ENCODE measurements around the gene CACNB4.
A peak's percentile ranks its signal among the peaks of the same experiment; 100 is the strongest.

Gene CACNB4

DNA sequence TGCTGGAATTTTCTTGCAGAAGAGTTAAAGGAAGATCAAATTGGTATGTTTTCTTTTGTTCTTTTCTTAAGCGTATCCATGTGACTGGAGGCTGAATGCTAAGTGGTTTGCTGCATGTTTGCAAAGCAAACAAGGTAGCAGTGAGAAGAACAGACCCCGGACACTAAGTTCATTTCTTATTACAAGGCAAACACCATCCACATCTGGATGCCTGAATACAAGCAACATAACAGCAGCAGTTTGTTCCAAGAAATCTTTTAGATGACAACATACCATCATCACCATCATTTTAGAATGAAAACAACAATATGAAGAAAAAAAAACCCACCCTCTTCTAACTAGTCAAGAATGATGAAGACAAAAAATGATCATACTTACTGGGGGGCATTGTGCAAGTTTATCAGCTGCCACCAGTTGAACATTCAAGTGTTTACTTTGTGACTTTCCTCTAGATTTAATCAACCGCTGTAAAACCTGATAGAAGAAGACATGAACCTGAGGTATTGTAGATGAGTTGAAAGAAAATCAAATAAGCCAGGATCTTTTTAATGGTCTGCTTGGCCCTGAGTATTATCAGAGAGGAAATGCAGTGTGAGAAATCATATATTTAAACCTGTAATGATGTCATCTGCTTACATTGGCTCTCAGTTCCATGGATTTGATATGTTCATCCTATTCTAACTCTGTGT, 245.6 kb downstream of the CACNB4 start:
- DNase-seq (ENCODE audit: low spot score): no peak

DNA sequence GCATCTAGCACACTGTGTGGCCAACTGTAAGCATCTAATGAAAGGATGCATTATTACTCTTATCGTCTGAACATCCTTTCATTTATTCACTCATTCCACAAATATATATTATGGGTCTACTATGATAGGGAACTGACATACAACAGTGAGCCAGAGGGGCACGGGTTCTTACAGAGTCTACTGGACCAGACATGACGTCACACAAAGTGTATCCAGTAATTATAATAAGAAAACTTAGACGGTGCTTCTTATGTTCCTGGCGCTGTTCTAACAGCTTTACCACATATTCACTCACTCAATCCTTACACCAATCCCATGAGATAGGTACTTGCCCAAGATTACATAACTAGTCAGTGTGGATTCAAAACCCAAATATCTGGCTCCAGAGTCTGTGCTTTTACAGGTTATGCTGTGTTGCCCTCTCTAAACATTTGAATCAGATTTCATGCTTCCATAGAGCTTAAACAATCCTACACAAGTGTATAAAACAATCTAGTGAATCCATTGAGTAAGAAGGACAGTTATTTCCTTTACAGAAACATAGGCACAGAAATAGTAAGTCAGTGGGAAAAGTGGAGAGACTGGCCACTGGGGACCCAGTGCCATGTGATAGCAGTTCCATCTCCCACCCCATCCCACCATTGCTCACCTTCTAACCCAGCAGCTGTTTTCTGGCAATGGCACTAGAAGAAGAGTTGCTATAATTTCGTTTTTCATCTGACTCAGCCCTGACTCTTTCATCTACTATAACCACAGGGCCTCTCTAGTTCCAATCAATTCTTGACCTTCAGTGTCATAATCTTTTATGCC, 246.4 kb downstream of the CACNB4 start:
- no peak for DNase-seq (ENCODE audit: low spot score)

DNA sequence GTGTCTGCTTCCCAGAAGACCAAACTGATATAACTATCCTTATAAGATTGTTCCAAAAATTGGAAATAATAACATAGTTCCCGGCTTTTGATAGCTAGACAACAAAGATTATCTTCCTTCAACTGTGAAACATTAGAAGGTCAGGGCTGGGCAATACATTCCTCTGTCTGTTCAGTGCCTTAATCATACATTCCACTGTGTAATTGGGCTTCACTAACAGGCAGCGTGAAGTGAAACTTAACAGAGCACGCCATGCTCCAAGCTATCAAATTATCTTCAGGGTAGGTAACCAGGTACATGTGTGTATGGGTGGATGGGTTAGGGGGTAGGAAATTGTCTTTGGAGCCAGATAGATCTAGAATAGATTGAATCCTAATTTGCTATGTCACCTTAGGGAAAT, 247.1 kb downstream of the CACNB4 start:
- no peak for DNase-seq (ENCODE audit: low spot score)

DNA sequence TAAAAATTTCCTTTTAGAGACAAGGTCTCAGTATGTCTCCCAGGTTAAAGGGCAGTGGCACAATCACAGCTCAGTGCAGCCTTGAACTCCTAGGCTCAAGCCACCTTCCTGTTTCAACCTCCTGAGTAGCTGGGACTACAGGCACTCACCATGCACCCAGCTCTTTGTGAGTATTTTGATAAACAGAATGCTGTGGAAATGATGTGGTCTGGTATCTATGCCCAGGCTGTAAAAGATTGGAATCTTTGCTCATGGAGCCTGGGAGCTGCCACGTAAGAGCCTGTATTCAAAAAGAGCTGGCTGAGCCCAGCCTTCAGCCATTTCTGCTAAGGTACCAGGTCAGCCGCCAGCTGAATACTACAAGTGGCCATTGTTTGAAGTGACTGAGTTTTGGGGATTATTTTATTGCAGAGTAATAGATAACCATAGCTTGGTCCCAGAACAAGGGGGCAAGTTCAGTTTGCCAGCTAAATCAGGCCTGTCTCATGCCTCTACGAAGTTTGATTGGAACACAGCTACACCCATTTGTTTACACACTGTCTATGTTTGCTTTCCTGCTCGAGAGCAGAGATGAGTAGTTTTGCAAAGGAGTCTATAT, 249.3 kb downstream of the CACNB4 start:
- no peak for DNase-seq (ENCODE audit: low spot score)

DNA sequence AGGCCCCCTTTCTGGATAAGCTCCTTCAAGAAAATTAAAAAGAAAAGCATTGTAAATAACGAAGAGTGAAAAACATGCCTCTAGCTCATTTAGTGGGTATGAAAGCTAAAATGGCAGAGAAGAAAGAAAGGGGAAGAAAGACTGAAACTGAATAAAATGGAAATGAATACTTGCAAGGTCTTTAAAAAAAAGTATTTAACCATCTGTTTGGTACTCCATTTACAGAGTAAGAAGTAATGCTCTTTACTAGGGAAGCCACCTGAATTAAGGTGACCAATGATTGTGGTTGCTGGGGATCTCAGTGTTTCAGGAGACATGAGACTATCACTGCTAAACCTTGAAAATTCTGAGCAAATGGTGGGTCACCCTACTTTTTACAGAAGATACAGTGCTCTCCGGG, 253.0 kb downstream of the CACNB4 start:
- DNase-seq (ENCODE audit: low spot score): no peak

DNA sequence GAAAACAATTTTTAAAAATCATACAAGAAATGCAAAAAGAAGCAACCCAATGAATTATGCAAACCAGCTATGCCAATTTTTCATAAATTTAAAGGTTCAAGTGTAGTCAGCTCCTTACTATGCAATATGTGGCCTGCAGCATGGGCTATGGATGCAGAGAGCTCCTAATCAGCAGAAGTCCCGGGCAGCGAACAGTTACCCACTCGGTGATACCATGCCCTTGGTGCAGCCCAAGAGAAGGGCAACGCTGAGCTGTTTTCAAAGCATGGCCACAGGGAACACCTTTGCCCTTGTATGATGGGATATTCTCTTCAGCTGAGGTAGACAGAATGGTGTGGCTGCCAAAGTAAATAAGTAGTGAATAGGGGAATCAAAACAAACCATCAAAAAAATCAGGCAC, 253.4 kb downstream of the CACNB4 start:
- DNase-seq (ENCODE audit: low spot score): no peak

DNA sequence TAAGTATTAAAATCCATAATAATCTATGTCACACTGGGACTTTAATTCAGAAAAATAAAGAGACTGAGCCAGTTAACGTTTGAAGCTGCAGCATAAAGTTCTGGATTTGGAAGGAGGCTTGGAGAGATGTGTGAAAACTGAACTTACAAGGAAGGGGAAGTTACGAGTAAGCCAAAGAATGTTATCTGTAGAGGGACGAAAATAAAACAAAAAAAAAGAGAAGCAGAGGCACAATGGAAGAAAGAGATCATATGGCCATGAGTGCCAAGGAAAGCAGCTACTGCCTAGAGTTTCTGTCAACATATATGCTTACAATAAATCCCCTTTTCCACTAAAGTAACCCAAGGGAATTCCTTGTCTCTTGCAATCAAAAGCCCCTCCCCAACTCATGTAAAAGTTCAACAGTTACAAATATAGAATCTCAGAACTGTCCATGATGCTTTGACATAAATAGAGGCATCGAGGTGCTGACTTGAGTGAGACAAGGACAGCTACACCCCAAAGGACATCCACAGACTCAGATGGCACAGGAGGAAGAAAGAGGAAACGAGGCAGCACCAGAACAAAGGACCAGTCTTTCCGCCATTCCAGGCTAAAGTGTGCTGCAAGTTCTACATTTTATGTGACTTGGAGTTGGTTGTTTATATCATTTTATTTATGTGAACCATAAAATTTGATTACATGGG, 254.5 kb downstream of the CACNB4 start:
- peak; percentile 19 for DNase-seq (ENCODE audit: low spot score)

DNA sequence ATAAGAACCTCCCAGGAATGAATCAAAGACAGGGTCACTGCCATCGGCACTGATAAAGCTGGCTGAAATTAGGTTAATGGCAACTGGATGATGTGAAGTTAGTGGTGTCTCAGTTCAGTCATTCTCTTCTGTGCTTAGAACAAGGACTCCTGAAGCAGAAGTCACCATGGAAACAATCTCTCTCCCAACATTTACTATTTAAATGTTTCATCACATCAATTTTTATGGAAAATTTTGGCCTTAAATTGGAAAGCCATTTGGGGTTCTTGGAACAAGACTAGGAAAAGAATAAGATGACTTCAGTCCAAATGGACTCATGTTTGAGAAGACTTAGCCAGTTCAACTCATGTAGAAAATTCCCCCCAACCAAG, 255.2 kb downstream of the CACNB4 start:
- no peak for DNase-seq (ENCODE audit: low spot score)

DNA sequence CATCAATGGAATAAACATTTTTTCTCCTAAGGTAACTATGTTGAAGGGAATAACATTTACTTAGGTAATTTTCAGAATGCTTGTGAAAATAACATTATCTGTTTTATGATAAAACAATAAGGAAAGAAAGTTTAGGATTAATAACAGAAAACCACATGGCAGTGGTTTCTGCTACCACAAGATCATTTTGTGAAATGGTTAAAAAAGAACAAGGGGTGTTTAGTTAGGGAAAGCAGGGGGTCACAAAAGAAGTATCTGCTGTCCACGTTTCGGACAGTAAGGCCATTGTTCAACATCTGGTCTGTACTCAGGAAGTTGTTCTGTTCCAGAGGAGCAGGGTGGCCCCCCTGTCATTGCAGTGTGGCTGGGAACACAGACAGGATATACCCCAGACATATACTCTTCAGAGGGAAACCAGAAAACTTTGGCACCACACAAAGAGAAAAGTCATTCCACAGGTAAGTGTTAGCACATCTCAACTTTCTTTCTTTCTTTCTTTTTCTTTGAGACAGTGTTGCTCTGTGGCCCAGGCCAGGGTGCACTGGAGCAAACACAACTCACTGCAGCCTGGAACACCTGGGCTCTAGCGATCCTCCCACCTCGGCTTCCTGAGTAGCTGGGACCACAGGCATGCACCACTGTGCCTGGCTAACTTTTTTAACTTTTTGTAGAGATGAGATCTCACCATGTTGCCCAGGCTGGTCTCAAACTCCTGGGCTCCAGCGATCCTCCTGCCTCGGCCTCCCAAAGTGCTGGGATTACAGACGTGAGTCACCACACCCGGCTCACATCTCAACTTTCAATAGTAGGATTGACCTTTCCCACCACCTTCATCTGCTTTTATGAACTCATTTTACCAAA, 255.8 kb downstream of the CACNB4 start:
- DNase-seq (ENCODE audit: low spot score): no peak

DNA sequence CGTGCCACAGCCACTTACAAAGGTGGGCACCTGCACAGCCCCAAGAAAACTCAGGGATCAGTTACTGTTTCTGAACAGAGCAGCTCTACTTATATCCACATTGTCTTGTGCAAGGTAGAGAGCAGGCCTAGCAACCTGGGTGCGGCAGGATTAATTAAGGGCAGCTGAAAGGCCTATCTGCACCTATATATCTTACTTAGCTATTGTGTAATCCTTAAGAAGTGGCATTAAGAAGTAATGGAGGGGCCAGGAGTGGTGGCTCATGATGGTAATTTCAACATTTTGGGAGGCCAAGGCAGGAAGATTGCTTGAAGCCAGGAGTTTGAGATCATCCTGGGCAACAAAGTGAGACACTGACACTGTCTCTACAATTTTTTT, 257.8 kb downstream of the CACNB4 start:
- DNase-seq (ENCODE audit: low spot score): no peak

DNA sequence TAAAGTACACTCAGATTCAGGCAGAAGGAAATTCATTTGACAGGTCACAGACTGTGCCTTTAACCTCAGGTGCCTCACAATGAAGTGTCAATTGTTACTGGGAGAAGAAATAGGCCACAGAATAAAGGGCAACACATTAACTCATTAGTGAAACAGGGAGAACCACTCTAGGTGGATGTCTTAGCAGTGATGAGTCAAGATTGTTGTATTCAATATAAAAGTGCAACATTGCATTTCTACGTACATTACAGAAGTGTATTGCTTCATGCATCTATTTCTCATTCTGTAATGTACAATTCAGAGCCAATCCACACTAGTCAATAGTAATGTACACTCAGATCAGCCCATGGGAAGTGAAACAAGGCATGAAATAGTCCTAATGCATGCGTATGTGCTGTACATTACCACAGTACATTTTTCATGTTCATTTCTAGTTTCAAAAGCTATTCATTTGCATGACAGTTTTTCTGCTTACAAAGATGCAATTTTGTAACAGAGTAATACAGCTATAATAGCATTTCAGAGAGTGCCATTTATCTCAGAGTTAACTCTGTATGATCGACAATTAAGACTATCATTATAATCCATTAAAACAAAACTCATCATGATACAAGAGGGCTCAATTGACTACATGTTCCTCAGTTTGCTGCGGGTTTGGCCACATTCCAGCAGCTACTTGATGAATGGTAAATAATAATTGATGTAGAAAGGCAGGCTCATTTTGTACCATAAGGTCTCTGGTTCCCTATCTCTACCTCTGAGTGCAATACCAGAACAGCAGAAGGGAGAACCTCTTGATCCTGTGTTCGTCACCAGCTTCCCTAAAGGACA, 258.4 kb downstream of the CACNB4 start:
- DNase-seq (ENCODE audit: low spot score): no peak

DNA sequence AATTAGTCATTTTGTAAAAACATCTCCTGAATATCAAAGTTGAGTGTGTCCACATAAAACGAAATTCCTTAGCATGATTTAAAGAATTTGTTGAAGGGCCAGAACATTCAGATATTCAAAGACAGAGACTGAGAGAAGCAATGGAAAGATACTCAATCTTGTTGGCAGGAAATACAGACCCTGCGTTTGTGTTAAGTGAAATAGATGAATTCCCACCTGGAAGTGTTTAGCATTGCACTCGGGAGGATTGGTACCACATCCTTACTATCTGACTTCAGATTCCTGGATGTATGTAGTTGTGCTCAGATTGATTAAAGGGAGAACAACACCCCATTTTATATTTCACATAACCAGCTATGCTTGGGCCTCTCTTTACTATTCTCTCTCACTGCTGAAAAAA, 260.9 kb downstream of the CACNB4 start:
- DNase-seq (ENCODE audit: low spot score): no peak

DNA sequence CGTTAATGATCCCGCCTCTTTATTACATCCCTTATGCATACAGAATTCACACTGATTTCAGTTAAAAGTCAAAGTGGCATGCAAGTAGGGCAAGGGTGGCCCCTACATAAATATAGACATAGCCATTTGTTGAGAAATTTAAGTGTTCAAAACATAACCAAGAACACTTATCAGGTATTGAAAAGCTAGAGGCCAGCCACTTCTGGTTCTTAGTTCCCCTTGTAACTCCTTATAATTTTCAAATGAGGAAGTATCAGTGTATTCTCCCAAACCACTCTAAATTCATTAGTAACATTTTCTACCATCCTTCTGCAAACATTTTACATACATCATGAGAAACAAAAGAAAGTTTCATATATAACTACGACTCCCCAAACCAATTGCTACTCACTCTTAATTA, 264.9 kb downstream of the CACNB4 start:
- DNase-seq (ENCODE audit: low spot score): no peak

DNA sequence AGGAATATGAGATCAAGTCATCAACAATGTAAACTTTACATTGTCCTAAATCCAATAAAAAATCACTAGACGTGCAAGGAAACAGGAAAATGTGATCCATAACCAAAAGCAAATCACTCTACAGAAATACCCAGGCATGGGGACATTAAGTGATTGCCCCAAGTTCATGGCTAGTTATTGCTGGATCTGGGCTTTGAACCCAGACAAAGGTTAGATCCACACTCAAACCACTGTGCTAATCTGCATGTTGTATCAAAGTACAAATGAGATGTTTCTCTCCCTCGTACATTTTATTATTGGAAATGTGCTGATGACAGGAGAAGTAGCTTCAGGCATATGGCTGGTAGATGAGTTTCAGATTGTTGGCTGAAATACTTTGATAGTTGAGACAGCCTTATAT, 267.9 kb downstream of the CACNB4 start:
- no peak for DNase-seq (ENCODE audit: low spot score)

DNA sequence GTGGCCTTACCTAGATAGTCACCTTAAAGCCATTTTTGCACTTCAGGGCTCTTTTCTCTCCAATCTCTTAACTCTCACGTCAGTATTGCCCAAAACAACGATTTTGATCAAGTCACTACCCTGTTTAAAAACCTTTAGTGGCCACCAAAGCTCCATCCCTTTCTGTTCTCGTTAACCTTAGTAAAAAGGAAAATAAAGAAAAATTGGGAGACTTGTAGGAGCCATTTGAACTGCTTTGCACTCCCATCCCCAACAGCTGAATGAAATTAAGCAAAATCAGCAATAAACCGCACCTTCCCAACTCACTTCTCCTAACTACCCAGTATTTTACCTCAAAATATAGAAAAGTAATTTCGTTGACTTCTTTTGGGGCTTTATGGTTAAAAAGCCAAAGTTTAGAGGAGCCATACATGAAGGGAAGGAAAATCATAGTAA, 269.9 kb downstream of the CACNB4 start:
- DNase-seq (ENCODE audit: low spot score): no peak

DNA sequence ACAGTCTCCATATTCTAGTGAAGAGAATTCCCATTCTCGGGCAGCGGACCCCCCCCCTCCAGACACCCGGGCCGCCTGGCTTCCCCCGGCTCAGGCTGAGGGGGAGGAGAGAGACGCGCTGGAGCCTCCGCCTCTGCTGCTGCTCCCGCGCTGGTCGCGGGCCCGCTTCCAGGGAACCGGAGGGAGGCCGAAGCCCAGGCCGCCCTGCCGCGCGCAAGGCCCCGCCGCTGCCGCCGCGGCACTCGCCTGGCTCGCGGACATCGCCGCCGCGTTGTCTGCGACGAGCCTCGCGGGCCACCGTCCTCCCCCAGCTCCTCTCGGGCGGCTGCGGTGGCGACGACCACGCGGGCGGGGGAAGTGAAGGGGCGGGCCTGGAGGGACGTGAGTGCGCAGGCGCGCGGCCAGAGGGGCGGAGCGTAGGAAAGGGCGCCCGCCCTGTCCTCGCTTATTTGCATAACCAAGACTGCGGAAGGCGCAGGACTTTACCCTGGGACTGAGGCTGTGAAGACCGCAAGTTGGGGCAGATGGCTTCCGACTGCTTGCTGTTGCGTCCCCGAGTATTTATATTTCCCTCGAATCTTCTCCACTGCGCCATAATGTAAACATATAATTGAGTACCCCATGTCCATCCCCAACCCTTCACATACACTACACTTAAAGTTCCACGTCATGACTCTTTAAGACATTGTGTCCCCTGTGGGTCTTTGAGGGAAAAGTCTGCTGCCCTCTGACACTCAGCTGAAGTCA, 270.5 kb downstream of the CACNB4 start, which contains the start of gene ARL5A:
Gene ARL5A (minus strand): TSS at position 279 of the 747 bp plus-strand sequence. CDS start 245 bp downstream, at position 34.
- peak; percentile 96 for DNase-seq (ENCODE audit: low spot score)

DNA sequence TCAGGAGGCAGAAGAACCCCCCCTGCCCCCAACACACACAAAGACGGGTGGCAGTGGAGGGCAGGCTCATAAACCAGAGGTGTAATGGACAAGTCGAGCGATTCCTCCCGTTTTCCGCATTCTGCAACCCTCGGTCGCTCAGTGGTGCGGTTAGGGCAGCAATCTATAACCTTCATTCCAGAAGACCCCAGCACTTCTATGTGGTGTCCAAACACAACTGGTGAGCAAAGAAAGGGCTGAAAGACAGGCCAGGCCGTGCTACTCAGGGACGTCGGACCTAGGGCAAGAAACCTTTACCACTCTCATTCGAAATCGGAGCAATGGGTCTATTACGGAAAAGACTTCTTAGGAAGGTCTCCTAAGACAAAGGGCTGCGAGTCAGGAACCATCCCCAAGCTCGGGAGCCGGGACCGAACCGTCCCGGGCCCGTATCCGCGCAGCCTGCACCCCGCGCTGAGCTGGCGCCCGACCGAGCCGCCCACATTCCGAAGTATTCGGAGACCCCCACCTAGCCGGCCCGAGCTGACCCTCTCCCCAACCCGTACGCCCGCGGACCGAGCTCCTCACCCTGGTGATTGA, 271.2 kb downstream of the CACNB4 start:
- no peak for DNase-seq (ENCODE audit: low spot score)

DNA sequence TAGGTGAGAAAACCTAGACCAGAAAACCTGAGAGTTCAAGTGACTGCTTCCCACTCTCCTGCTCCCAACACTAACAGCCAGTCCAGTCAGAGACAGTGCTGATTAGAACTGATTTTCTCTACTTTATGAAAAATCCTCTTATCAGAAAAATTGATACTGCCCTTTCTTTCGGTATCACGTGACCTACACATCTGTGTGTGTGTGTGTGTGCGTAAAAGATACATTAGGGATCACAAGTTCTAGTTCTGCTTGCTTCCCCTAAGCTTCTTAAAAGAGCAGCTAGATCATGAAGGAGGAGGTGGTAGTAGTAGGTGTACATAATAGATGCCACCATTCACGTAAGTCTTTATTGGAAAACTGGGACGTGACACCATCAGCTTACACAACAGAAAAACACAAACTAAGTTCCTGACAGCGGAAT, 272.1 kb downstream of the CACNB4 start:
- DNase-seq (ENCODE audit: low spot score): peak; percentile 25

DNA sequence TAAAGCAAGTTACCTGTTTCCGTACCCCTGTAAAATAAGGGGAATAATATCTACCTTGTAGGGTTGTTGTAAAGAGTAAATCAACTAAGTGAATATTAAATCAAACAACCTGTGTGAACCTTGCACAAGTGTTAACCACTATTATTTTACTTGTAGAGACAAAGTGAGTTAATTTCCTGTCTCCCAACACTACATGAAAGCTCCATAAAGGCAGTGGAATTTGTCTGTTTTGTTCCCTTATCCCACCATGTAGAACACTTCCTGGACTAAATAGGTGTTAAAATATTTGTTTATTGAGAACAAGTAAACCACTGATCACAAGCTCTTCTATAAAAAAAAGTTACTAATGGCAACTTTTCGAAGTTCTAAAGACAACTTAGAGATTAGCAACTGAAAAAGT, 274.0 kb downstream of the CACNB4 start:
- DNase-seq (ENCODE audit: low spot score): no peak

DNA sequence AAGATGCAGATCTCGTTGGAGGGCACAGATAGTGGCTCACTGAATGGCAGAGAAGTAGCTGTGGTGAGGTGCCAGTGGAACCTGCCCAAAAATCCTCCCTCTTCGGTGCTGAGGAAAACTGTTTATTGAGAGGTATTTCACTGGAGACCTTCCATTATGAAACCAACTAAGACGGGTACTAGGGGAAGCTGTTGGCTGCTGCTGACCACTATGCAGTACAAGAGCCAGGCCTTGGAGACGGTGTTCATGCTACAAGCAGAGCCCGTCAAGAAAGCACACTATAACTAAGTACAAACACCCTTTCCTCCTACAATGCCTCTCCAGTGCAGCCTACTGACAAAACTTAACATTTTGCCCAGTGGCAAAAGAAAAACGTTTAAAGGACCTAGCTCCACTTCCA, 275.2 kb downstream of the CACNB4 start:
- no peak for DNase-seq (ENCODE audit: low spot score)
